Nephron progenitor cell (in vitro differentiated cells): ENCODE data around the gene UCHL3.

Source experiments
- DNase-seq: peaks from one replicate; pipeline ENCODE4 v3.0.0; 2021
- H3K27ac Mint-ChIP-seq: 2 replicates; pipeline ENCODE4 v1.8.0; 2021; ENCODE audit warnings: mild to moderate bottlenecking, moderate library complexity, mixed read lengths
- H3K27me3 Mint-ChIP-seq: 2 replicates; pipeline ENCODE4 v1.8.0; 2021; ENCODE audit warnings: mild to moderate bottlenecking, low read depth, mixed read lengths; ENCODE audit not compliant: poor library complexity
- H3K36me3 Mint-ChIP-seq: 2 replicates; pipeline ENCODE4 v1.8.0; 2021; ENCODE audit warnings: low read depth, mixed read lengths
- H3K4me1 Mint-ChIP-seq: 2 replicates; pipeline ENCODE4 v1.8.0; 2021; ENCODE audit warnings: mixed read lengths
- H3K4me3 Mint-ChIP-seq: 2 replicates; pipeline ENCODE4 v1.8.0; 2021; ENCODE audit warnings: mild to moderate bottlenecking, moderate library complexity, mixed read lengths
- H3K9me3 Mint-ChIP-seq: 2 replicates; pipeline ENCODE4 v1.8.0; 2021; ENCODE audit warnings: mild to moderate bottlenecking, moderate library complexity, mixed read lengths
- TF ChIP-seq, protein P1 (sequence below): fragments of 200-600 bp; sonication (generic); IDR thresholded peaks from 2 replicates; pipeline ENCODE4 v1.5.0; 2021; ENCODE audit warnings: antibody characterized with exemption

The UCHL3 gene

DNA sequence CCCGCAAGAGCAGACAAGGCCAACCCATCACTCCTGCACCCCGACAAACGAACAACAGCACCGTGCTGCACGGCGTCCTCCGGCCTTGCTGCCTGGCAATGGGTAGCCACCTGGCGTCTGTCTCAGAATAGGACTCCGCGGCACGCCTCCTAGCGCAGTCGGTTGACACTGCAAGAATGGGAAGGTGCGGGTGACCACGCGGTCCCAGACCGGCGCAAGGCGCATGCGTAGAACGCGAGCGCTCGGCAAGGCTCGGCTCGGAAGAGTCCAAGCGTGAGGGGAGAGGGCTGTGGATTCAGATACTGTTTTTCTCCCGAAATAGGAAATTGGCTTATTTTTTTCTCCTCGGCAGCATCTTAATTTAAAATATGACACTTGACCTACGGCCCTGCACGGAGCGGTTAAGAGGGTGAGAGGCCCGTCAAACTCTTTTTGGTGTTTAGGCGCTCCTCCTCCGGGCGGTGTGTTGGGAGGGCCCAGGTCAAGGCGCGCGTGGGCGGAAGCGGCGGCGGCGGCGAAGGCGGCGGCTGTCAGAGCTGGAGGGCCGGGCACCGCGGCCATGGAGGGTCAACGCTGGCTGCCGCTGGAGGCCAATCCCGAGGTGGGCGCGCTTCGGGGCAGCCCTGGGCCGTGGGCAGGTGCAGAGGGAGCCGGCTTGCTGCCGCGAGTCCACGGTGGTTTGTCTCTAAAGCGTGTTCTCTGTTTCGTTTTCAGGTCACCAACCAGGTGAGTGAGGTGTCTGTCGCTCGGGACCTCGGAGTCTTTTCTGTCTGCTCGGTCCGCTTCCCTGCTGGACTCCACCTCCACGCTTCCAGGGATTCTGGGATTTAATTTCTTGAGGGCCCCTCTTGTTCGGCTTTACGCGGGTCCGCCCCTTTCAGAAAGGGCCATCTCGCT lies at the start of gene UCHL3:
TSS of gene UCHL3 (plus strand) at position 530 of the 897 bp plus-strand sequence. CDS start at position 560, 30 bp downstream.
- TF ChIP-seq, protein P1, sequence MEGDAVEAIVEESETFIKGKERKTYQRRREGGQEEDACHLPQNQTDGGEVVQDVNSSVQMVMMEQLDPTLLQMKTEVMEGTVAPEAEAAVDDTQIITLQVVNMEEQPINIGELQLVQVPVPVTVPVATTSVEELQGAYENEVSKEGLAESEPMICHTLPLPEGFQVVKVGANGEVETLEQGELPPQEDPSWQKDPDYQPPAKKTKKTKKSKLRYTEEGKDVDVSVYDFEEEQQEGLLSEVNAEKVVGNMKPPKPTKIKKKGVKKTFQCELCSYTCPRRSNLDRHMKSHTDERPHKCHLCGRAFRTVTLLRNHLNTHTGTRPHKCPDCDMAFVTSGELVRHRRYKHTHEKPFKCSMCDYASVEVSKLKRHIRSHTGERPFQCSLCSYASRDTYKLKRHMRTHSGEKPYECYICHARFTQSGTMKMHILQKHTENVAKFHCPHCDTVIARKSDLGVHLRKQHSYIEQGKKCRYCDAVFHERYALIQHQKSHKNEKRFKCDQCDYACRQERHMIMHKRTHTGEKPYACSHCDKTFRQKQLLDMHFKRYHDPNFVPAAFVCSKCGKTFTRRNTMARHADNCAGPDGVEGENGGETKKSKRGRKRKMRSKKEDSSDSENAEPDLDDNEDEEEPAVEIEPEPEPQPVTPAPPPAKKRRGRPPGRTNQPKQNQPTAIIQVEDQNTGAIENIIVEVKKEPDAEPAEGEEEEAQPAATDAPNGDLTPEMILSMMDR, result peak; percentile 76
- H3K4me3 Mint-ChIP-seq, result peak within 1 kb of the TSS; percentile 96
- peak within 1 kb of the TSS; percentile 100 for H3K27ac Mint-ChIP-seq
- DNase-seq, result peak; percentile 98
- peaks cover 15% of the 10 kb centered on the region for H3K36me3 Mint-ChIP-seq
- H3K9me3 Mint-ChIP-seq, result no peaks in the 10 kb centered on the region
- peaks cover 31% of the 10 kb centered on the region for H3K4me1 Mint-ChIP-seq
- no peaks in the 10 kb centered on the region for H3K27me3 Mint-ChIP-seq

DNA sequence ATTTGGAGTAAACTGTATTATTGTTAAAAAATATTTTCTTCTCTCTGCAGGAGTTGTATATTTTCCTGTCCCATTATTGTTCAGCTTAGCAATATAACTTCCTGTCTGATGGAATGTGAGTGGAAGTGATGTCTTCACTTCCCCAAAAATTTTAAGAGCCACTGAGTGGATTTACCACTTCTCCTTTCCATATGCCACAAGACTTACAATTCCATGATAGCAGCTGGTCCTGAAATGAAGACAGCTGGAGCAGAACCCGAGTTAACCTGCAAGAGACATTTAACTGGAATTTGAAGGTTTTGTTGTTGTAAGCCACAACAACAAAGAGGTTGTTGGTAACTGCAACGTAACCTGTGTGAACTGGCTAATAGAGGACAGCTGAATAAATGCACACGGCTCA lies 44.3 kb upstream of the UCHL3 start:
- TF ChIP-seq, protein P1, result no peak
- Mint-ChIP-seq H3K36me3 (no peaks in the 10 kb centered on the region), H3K9me3 (peaks cover 3% of the 10 kb centered on the region), H3K27me3 (peaks cover 5% of the 10 kb centered on the region), H3K27ac (no peak overlapping the region), H3K4me3 (no peak overlapping the region), H3K4me1 (no peaks in the 10 kb centered on the region)
- DNase-seq, result no peak

DNA sequence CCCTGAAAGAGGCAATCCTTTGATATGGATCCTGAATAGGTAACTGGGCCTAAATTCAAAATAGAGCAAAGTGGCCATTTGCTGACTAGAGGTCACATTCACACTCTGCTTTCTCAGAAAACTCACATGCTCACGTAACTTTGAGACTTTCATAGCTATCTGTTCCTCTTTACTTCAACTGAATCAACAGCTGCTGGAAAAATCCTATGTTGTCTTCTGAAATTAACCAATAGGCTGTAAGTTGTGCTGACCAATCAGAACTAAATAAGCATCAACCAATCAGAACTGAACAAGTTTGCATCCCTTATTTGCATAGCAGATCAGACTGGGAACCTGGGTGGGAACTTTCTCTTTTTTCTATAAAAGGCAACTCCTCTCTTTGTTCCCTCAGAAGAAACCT lies 43.6 kb upstream of the UCHL3 start:
- H3K4me3 Mint-ChIP-seq, result no peak overlapping the region
- peaks cover 3% of the 10 kb centered on the region for H3K9me3 Mint-ChIP-seq
- H3K27ac Mint-ChIP-seq, result no peak overlapping the region
- no peaks in the 10 kb centered on the region for H3K36me3 Mint-ChIP-seq
- peaks cover 5% of the 10 kb centered on the region for H3K27me3 Mint-ChIP-seq
- no peaks in the 10 kb centered on the region for H3K4me1 Mint-ChIP-seq
- DNase-seq, result no peak
- TF ChIP-seq, protein P1, result no peak

DNA sequence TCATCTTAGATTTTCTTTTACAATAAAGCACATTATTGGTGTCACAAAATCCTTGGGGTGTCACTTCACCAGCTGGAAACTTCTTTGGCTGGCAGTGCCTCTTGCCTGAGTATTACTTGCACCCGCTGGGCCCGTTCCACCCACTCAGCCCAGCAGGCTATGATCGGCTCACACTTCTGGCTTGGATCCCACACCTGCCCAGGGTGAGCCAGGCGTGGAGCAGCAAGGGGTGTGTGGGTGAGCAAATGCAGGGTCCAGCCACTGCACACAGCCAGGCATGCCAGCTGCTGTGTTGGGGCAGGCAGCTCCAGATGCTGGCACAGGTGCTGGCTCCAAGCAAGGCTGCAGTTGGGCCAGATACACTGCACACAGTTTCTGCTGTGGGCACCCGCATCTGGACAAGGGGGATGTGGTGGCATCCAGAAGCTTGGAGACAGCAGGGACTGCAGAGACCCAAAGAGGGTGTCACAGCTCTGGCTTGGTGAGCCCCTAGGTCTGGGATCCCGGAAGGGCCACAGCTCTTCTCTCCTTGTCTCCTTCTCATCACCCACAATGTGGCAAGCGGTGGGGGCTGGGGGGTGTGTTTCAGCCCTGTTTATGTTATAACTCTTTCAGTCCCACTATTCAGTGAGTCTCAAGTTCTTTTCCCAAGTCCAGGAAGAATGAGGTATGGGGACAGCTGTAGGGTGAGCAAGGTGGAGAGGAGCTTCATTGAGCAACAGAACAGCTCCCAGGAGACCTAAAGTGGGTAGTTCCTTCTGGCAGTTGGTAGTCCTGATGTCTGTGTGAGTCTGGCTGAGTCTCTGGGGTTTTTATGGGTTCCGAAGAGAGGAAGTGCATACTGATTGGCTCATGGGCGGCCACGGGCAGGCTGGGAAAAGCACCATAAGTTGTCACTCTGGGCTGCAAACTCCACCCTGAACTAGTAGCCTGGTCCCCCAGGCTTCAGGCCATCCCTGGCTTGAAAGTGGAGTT lies 42.3 kb upstream of the UCHL3 start:
- no peaks in the 10 kb centered on the region for H3K4me1 Mint-ChIP-seq
- H3K9me3 Mint-ChIP-seq, result peaks cover 3% of the 10 kb centered on the region
- no peak overlapping the region for H3K27ac Mint-ChIP-seq
- no peak overlapping the region for H3K4me3 Mint-ChIP-seq
- peaks cover 5% of the 10 kb centered on the region for H3K27me3 Mint-ChIP-seq
- TF ChIP-seq, protein P1, result no peak
- DNase-seq, result no peak
- no peaks in the 10 kb centered on the region for H3K36me3 Mint-ChIP-seq

DNA sequence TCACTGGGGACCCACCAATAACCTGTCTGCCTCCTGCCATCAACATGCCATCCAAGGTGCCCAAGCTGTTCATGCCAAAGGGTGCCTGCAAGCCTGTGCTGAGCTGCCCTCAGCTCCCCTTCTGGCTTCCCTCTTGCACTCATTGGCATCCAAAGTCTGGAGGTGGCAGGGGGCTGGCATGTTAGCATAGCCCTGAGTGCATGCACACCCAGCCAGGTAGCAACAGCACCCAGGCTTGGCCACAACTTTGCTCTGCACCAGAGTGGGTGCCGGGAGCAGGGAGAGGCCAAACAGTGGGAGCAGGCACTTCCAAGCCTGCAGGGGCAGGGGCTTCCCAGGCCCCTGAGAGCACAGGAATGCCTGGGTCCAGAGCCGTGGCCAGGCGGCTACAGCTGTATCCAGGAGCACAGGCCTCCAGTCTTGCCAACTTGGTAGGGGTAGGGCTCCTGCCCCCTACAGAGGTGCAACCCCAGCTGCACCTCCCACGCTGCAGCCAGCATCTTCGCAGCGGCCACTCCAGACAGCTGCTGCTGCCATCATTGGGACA lies 41.5 kb upstream of the UCHL3 start:
- no peak for DNase-seq
- H3K4me3 Mint-ChIP-seq, result no peak overlapping the region
- TF ChIP-seq, protein P1, result no peak
- no peak overlapping the region for H3K27ac Mint-ChIP-seq
- peaks cover 3% of the 10 kb centered on the region for H3K9me3 Mint-ChIP-seq
- peaks cover 8% of the 10 kb centered on the region for H3K27me3 Mint-ChIP-seq
- H3K36me3 Mint-ChIP-seq, result no peaks in the 10 kb centered on the region
- no peaks in the 10 kb centered on the region for H3K4me1 Mint-ChIP-seq
